WERI-Rb-1 (cell line): ENCODE data around the gene KDM7A.

Experiments used
- DNase-seq: peaks from one replicate; pipeline ENCODE4 v3.0.0-alpha.2; 2020
- H3K27ac ChIP-seq: fragments of 250-450 bp; sonication (Bioruptor Pico); 2 replicates; pipeline ENCODE4 v1.5.1; 2020; ENCODE audit warnings: mild to moderate bottlenecking, moderate library complexity
- H3K27me3 ChIP-seq: fragments of 250-450 bp; sonication (Bioruptor Pico); 2 replicates; pipeline ENCODE4 v1.5.1; 2021; ENCODE audit warnings: mild to moderate bottlenecking, low read depth, moderate library complexity; ENCODE audit not compliant: insufficient read depth, severe bottlenecking
- H3K36me3 ChIP-seq: fragments of 250-450 bp; sonication (Bioruptor Pico); 2 replicates; pipeline ENCODE4 v1.5.1; 2020; ENCODE audit warnings: mild to moderate bottlenecking, moderate library complexity
- H3K4me3 ChIP-seq: 2 replicates; pipeline ENCODE4 v1.5.1; 2011; ENCODE audit warnings: low read depth, mild to moderate bottlenecking, control low read depth, low read length
- H3K9me3 ChIP-seq: fragments of 250-450 bp; sonication (Bioruptor Pico); 2 replicates; pipeline ENCODE4 v1.5.1; 2021; ENCODE audit warnings: mild to moderate bottlenecking, moderate library complexity; ENCODE audit not compliant: severe bottlenecking
- TF ChIP-seq, protein P1 (sequence below): IDR thresholded peaks from 2 replicates; pipeline ENCODE4 v1.5.1; 2011; ENCODE audit warnings: low read depth, mild to moderate bottlenecking, control low read depth, inconsistent platforms, low read length

KDM7A gene

DNA sequence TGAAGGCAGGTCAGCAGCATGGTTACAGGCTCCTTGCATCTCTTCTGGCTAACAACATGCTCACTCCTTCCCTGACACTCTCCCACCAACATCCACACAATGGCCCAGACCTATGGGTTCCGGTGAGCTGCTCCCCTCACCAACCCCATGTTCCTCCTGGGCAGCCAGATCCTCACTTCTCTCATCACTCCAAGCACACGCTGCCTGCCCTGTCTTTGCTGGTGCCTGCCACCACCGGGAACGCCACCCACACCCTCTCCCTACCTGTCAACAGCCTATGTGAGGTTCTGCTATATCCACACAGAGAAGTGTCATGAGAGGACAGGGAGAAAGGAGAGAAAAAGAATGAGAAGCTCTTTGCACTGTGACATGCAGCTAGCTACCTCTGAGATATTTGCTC is 128.6 kb downstream of the KDM7A start:
- TF ChIP-seq, protein P1, sequence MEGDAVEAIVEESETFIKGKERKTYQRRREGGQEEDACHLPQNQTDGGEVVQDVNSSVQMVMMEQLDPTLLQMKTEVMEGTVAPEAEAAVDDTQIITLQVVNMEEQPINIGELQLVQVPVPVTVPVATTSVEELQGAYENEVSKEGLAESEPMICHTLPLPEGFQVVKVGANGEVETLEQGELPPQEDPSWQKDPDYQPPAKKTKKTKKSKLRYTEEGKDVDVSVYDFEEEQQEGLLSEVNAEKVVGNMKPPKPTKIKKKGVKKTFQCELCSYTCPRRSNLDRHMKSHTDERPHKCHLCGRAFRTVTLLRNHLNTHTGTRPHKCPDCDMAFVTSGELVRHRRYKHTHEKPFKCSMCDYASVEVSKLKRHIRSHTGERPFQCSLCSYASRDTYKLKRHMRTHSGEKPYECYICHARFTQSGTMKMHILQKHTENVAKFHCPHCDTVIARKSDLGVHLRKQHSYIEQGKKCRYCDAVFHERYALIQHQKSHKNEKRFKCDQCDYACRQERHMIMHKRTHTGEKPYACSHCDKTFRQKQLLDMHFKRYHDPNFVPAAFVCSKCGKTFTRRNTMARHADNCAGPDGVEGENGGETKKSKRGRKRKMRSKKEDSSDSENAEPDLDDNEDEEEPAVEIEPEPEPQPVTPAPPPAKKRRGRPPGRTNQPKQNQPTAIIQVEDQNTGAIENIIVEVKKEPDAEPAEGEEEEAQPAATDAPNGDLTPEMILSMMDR = no peak
- DNase-seq = no peak
- Histone ChIP-seq H3K36me3 (no peaks in the 10 kb centered on the region), H3K27ac (no peak overlapping the region), H3K4me3 (no peak overlapping the region), H3K27me3 (no peaks in the 10 kb centered on the region), H3K9me3 (no peaks in the 10 kb centered on the region)

DNA sequence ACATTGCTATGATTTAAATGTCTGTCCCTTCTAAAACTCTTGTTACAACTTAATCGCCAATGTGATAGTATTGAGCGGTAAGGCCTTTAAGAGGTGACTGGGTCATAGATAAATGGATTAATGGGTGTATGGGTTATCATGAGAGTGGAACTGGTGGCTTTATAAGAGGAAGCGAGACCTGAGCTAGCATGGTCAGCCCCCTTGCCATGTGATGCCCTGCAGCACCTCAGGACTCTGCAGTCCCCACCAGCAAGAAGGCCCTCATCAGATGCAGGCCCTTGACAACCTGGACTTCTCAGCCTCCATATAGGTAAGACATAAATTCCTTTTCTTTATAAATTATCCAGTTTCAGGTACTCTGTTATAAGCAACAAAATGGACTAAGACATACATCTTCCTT is 129.6 kb downstream of the KDM7A start:
- H3K27ac ChIP-seq = no peak overlapping the region
- no peak for DNase-seq
- TF ChIP-seq, protein P1 = no peak
- no peaks in the 10 kb centered on the region for H3K27me3 ChIP-seq
- H3K4me3 ChIP-seq = no peak overlapping the region
- H3K36me3 ChIP-seq = no peaks in the 10 kb centered on the region
- H3K9me3 ChIP-seq = no peaks in the 10 kb centered on the region

DNA sequence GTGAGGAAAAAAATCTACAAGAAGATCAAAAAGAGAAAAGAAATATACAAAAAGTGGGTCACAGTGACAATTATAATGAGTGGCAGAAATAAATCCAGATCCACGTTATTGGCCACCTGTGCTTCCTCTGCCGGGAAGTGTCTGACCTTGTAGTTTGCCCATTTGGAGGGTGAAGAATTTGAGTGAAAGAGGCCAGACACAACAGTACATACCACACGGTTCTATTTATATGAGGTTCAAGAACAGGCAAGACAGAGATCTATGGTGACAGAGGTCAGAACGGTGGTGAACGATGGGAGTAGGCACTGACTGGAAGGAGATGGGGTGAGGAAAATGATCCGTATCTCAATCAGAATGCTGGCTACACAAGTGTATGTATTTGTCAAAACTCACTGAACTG is 131.1 kb downstream of the KDM7A start:
- Histone ChIP-seq H3K4me3 (no peak overlapping the region), H3K9me3 (no peaks in the 10 kb centered on the region), H3K36me3 (no peaks in the 10 kb centered on the region), H3K27ac (no peak overlapping the region), H3K27me3 (no peaks in the 10 kb centered on the region)
- TF ChIP-seq, protein P1 = no peak
- DNase-seq = no peak

GRCh38 chr7:140044251-140044650 is 132.5 kb downstream of the KDM7A start:
- H3K27ac ChIP-seq = no peak overlapping the region

DNA sequence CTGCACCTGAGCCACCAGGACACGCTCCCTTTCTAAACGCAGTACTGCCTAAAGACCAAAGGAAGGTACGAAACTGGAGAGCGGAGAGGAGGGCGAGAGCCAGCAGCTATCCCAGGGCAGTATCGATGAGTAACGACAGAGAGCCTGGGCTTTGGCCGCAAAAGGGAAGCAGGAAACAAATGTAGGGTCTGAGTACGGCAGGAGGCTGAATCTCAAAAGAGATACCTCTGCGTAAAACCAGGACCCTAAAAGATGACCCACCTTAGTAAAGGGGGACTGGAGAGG is 134.5 kb downstream of the KDM7A start:
- no peaks in the 10 kb centered on the region for H3K36me3 ChIP-seq
- no peak for DNase-seq
- no peak overlapping the region for H3K4me3 ChIP-seq
- no peaks in the 10 kb centered on the region for H3K27me3 ChIP-seq
- TF ChIP-seq, protein P1 = no peak
- no peak overlapping the region for H3K27ac ChIP-seq
- no peaks in the 10 kb centered on the region for H3K9me3 ChIP-seq

More at GRCh38 chr7:140044251-140044650, 132.5 kb downstream of the KDM7A start:
- no peaks in the 10 kb centered on the region for H3K27me3 ChIP-seq
- TF ChIP-seq, protein P1 = no peak
- no peak for DNase-seq
- H3K36me3 ChIP-seq = no peaks in the 10 kb centered on the region
- no peaks in the 10 kb centered on the region for H3K9me3 ChIP-seq
- no peak overlapping the region for H3K4me3 ChIP-seq

DNA sequence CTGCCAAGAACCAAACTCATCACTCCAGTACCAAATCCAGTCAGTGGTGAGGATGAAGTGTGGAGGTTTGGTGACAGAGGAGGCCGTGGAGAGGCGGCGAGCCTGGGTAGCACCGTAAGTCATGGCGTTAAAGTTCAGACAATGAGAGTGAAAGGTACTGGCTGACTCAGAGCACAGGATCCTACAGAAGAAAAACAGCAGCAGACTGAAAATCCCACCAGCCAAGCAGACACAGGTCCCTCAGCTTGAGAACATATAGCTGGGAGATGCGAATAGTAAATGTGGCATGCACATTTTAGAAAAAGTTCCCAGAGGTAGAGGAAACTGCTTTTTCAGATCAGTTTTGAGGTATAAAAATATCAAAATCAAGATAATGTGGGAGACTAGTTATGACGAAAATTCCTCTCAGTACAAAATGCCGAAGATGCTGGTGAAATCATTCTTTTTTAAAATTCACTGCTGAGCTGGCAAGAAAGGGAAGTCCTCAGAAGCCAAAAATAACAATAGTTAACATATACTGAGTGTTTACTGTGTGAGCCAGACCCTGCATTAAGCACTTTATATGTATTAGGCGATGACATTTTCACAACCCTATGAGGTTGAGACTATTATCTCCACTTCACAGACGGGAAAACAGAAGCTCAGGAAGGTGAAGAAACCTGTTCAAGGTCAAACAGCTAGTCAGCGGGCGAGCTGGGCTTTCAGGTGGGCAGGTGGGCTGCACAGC is 135.0 kb downstream of the KDM7A start:
- H3K27me3 ChIP-seq = no peaks in the 10 kb centered on the region
- TF ChIP-seq, protein P1 = no peak
- H3K27ac ChIP-seq = no peak overlapping the region
- no peak for DNase-seq
- no peak overlapping the region for H3K4me3 ChIP-seq
- H3K36me3 ChIP-seq = no peaks in the 10 kb centered on the region
- no peaks in the 10 kb centered on the region for H3K9me3 ChIP-seq
